ENCODE measurements around the gene PITX1.
A peak's percentile ranks its signal among the peaks of the same experiment; 100 is the strongest.

DNA sequence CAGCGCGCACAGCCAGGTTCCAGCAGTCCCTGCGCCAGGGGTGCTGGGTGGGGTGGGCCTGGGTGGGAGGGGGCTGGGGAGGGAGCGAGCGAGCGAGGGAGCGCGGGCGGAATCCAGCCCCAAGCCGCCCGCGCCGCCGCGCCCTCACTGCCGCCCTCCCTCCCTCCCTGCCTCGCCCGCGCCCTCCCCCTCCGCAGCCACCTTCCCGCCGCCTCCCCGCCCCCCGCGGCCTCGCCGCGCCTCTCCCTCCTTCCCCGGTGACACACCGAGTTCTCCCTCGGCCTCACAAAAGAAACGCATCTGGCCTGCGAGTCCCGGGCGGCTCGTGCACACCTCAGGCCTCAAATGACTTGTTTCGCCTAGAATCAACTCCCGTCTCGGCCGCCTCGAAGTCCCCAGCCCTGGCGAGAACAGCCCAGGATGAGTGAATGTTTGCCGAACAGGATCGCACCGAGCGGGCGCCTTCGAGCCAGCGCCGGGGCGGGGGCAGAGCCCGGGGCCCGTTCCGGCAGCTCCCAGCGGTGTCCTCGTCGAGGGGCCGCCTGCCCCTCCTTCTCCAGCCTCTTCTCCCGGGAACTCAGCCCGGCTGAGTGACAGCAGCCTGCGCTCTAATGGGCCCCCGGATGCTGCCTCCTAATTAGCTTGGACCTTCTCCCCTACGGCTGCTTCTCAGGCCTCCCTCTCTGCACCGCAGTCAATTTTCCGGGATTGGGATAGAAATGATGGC is 371 bp upstream of the PITX1 start:
- TF ChIP-seq CTCF (IDR thresholded peaks at IDR 0.05): no peak
- TF ChIP-seq EZH2 (IDR thresholded peaks at IDR 0.05; ENCODE audit: borderline replicate concordance, insufficient read depth, low read depth, low read length, poor library complexity, severe bottlenecking): peak; percentile 95
